ENCODE results near the gene CLCN1.
A peak's percentile ranks its signal among the peaks of the same experiment; 100 is the strongest.

The CLCN1 gene

GRCh38 chr7:143369678-143370651 lies 54.1 kb downstream of the CLCN1 start:
- no peak for DNase-seq

GRCh38 chr7:143372070-143372469 lies 56.2 kb downstream of the CLCN1 start:
- DNase-seq: peak in 2 of 4 experiments; percentile 23 to 25

- DNase-seq: no peak
Observed at GRCh38 chr7:143373255-143373794, 57.4 kb downstream of the CLCN1 start.

- no peak for DNase-seq
Observed at GRCh38 chr7:143374561-143374960, 58.6 kb downstream of the CLCN1 start.

GRCh38 chr7:143375298-143376034 lies 59.6 kb downstream of the CLCN1 start:
- DNase-seq: peak in 1 of 4 experiments; percentile 13

- DNase-seq: no peak
Observed at GRCh38 chr7:143376396-143376795, 60.5 kb downstream of the CLCN1 start.

- DNase-seq: no peak
Observed at GRCh38 chr7:143379611-143380259, 63.8 kb downstream of the CLCN1 start.

- peak; percentile 68 to 87 (median 83) for DNase-seq
Observed at GRCh38 chr7:143380260-143380645, 64.3 kb downstream of the CLCN1 start.

GRCh38 chr7:143380646-143381426 lies 64.9 kb downstream of the CLCN1 start, which contains the start of gene ZYX:
Gene ZYX (plus strand): TSS chr7:143381345. CDS start chr7:143381572, 227 bp downstream.
- peak; percentile 56 to 82 (median 64) for DNase-seq

GRCh38 chr7:143381427-143382125 lies 65.7 kb downstream of the CLCN1 start:
- DNase-seq: peak in 1 of 4 experiments; percentile 46

GRCh38 chr7:143382126-143382790 lies 66.3 kb downstream of the CLCN1 start:
- no peak for DNase-seq

- DNase-seq: no peak
Observed at GRCh38 chr7:143382791-143383641, 67.1 kb downstream of the CLCN1 start.

GRCh38 chr7:143383642-143383957 lies 67.7 kb downstream of the CLCN1 start:
- no peak for DNase-seq

GRCh38 chr7:143384148-143384547 lies 68.2 kb downstream of the CLCN1 start:
- no peak for DNase-seq

GRCh38 chr7:143384661-143385631 lies 69.0 kb downstream of the CLCN1 start:
- DNase-seq: no peak

- peak in 1 of 4 experiments; percentile 22 for DNase-seq
Observed at GRCh38 chr7:143385891-143386781, 70.2 kb downstream of the CLCN1 start.

GRCh38 chr7:143387156-143387975 lies 71.5 kb downstream of the CLCN1 start:
- no peak for DNase-seq
